Pancreas (tissue), 10 donors: ENCODE measurements around the gene NCAM2. TPM values are rescaled to one million over a fixed set of nuclear protein-coding genes. Genes with fewer than 3 reads are reported as not detected.

Experiments
- ATAC-seq, 4 donors: fragments of 200-7000 bp; cut with Tn5 transposase; one replicate each; pipeline versions ENCODE4 v1.8.0 to v1.9.1; 2020; ENCODE audit warnings: mild to moderate bottlenecking in 4 of 4, moderate library complexity in 4 of 4
- DNase-seq, 6 donors: peaks; one replicate each; pipeline ENCODE4 v3.0.0-alpha.2; 2020
- FAIRE-seq: peaks from 2 replicates; lab custom pipeline; 2012; peaks lifted over from hg19 to GRCh38; lab: Jason Lieb, UNC
- H3K27ac ChIP-seq, 4 donors: fragments of 200-600 bp; sonication (generic); 1 replicate in 3 of 4; 2 replicates in 1 of 4; pipeline versions ENCODE4 v1.5.0 to v1.8.0; 2020
- H3K27me3 ChIP-seq, 4 donors: fragments of 200-600 bp; one replicate each; pipeline ENCODE4 v1.8.0; 2021
- H3K36me3 ChIP-seq, 3 donors: fragments of 200-600 bp; sonication (generic) in 1 of 3; one replicate each; pipeline versions ENCODE4 v1.5.0 to v1.8.0; 2020 to 2021
- H3K4me1 ChIP-seq, 3 donors: fragments of 200-600 bp; one replicate each; pipeline ENCODE4 v1.8.0; 2021
- H3K4me3 ChIP-seq, 4 donors: fragments of 200-600 bp; sonication (generic) in 2 of 4; one replicate each; pipeline versions ENCODE4 v1.5.0 to v1.8.0; 2020 to 2021
- H3K9me3 ChIP-seq, 4 donors: fragments of 200-600 bp; one replicate each; pipeline ENCODE4 v1.8.0; 2021
- CTCF ChIP-seq, 4 donors: fragments of 200-600 bp; sonication (generic) in 3 of 4; IDR thresholded peaks; one replicate each; pipeline versions ENCODE4 v1.5.0 to v1.8.0; 2021; ENCODE audit warnings: antibody characterized with exemption in 4 of 4
- WGBS, 2 donors: extraction: QIAGEN DNeasy Blood & Tissue Kit; methylation state at CpG; one replicate each; pipeline ENCODE4 v1.1.7; 2013; 5-methylcytosine and 5-hydroxymethylcytosine counted together
- intact Hi-C, 3 donors: fragments of 100-400 bp; cut with DNase I; formaldehyde crosslinking; loops; one replicate each; pipeline versions ENCODE4 v1.11.1 to v1.14.2; 2022
- polyA plus RNA-seq, 2 donors: library from polyadenylated mRNA; stranded (reverse); fragments of 200-250 nt; gene quantifications; one replicate each; pipeline ENCODE4 v1.2.3, GENCODE V29; 2013
- total RNA-seq, 6 donors: library from RNA; stranded (reverse); fragmentation: NEBNext Ultra II Directional in 4 of 6; extraction: Animal tissue kit (Norgen Biotek cat#: 25700) in 4 of 6; gene quantifications; one replicate each; pipeline versions ENCODE4 v1.2.1 to v1.2.4, GENCODE V29; 2021 to 2023
- donor health status: healthy with polysubstance abuse.
- donor health status: DM: no; HTN: no; CAD: no; lungs with moderate emphysema.
- donor health status: DM: no; HTN: no; CAD: no.
- donor health status: control.
- donor health status: control.
- donor health status: Bipolar disorder and iron deficiency.
- donor health status: DM: yes; HTN: yes; CAD: no.
- donor health status: DM: no; HTN: no; CAD: no.
- donor health status: DM: no; HTN: no; CAD: no.
- donor health status: DM: yes; HTN: yes; CAD: no.

NCAM2 gene
- total and polyA plus RNA-seq, 8 donors, result under 0.01 to 1.0 (median 0.27) TPM

- Histone ChIP-seq H3K27me3 (peaks cover 0 to 5% (median 0%) of the 10 kb centered on the region in 4 donors), H3K27ac (no peak overlapping the region), H3K9me3 (no peaks in the 10 kb centered on the region), H3K4me3 (no peak overlapping the region), H3K36me3 (no peaks in the 10 kb centered on the region), H3K4me1 (no peaks in the 10 kb centered on the region)
- no peak for TF ChIP-seq CTCF (IDR thresholded peaks at IDR 0.05)
- ATAC-seq, result no peak
- intact Hi-C loops, result no loop called here
- FAIRE-seq, result no peak
- 7 to 9% methylated on average over 1 of the region's 1 CpG for WGBS, 2 donors
- DNase-seq, result no peak
Observed at GRCh38 chr21:21231913-21232312, 233.7 kb downstream of the NCAM2 start.

- H3K9me3 ChIP-seq, result no peaks in the 10 kb centered on the region
- H3K27ac ChIP-seq, result no peak overlapping the region
- no peaks in the 10 kb centered on the region for H3K4me1 ChIP-seq
- H3K36me3 ChIP-seq, result no peaks in the 10 kb centered on the region
- H3K27me3 ChIP-seq, result peaks cover 0 to 5% (median 0%) of the 10 kb centered on the region in 4 donors
- DNase-seq, result no peak
- peak; percentile 23 for FAIRE-seq
- WGBS, 2 donors, result 0 to 6% methylated on average over 1 of the region's 1 CpG
- TF ChIP-seq CTCF (IDR thresholded peaks at IDR 0.05), result peak in 1 of 4 donors; percentile 5
- intact Hi-C loops, result no loop called here
- no peak for ATAC-seq
- no peak overlapping the region for H3K4me3 ChIP-seq
Observed at GRCh38 chr21:21232320-21232719, 234.1 kb downstream of the NCAM2 start.

- TF ChIP-seq CTCF (IDR thresholded peaks at IDR 0.05), result no peak
- H3K27ac ChIP-seq, result no peak overlapping the region
- H3K4me3 ChIP-seq, result no peak overlapping the region
- peaks cover 0 to 5% (median 0%) of the 10 kb centered on the region in 4 donors for H3K27me3 ChIP-seq
- FAIRE-seq, result no peak
- no peaks in the 10 kb centered on the region for H3K36me3 ChIP-seq
- no peak for DNase-seq
- H3K4me1 ChIP-seq, result no peaks in the 10 kb centered on the region
- no peaks in the 10 kb centered on the region for H3K9me3 ChIP-seq
- no peak for ATAC-seq
- intact Hi-C loops, result no loop called here
Observed at GRCh38 chr21:21233051-21233450, 234.8 kb downstream of the NCAM2 start.

GRCh38 chr21:21236996-21237395 lies 238.8 kb downstream of the NCAM2 start:
- FAIRE-seq (no peak), ATAC-seq (no peak), DNase-seq (no peak)
- intact Hi-C loops, result no loop called here
- no peaks in the 10 kb centered on the region for H3K9me3 ChIP-seq
- no peaks in the 10 kb centered on the region for H3K27me3 ChIP-seq
- H3K27ac ChIP-seq, result no peak overlapping the region
- WGBS, 2 donors, result 34 to 47% methylated on average over 3 of the region's 3 CpGs
- no peak for TF ChIP-seq CTCF (IDR thresholded peaks at IDR 0.05)
- no peak overlapping the region for H3K4me3 ChIP-seq
- no peaks in the 10 kb centered on the region for H3K4me1 ChIP-seq
- H3K36me3 ChIP-seq, result no peaks in the 10 kb centered on the region

- no peaks in the 10 kb centered on the region for H3K4me1 ChIP-seq
- intact Hi-C loops, result no loop called here
- H3K36me3 ChIP-seq, result no peaks in the 10 kb centered on the region
- no peak for TF ChIP-seq CTCF (IDR thresholded peaks at IDR 0.05)
- 60 to 64% methylated on average over 10 of the region's 10 CpGs for whole genome bisulfite sequencing, 2 donors
- ATAC-seq, result no peak
- no peaks in the 10 kb centered on the region for H3K9me3 ChIP-seq
- no peak overlapping the region for H3K4me3 ChIP-seq
- DNase-seq, result no peak
- H3K27me3 ChIP-seq, result no peaks in the 10 kb centered on the region
- no peak overlapping the region for H3K27ac ChIP-seq
- FAIRE-seq, result no peak
Observed at GRCh38 chr21:21238629-21239400, 240.6 kb downstream of the NCAM2 start.
